ENCODE measurements around the gene RNF44. TPM values are rescaled to one million over a fixed set of nuclear protein-coding genes. Genes with fewer than 3 reads are reported as not detected.
A peak's percentile ranks its signal among the peaks of the same experiment; 100 is the strongest.

Gene RNF44
- total RNA-seq, result 10 to 100 TPM; 58.2 to 67.5 TPM

DNA sequence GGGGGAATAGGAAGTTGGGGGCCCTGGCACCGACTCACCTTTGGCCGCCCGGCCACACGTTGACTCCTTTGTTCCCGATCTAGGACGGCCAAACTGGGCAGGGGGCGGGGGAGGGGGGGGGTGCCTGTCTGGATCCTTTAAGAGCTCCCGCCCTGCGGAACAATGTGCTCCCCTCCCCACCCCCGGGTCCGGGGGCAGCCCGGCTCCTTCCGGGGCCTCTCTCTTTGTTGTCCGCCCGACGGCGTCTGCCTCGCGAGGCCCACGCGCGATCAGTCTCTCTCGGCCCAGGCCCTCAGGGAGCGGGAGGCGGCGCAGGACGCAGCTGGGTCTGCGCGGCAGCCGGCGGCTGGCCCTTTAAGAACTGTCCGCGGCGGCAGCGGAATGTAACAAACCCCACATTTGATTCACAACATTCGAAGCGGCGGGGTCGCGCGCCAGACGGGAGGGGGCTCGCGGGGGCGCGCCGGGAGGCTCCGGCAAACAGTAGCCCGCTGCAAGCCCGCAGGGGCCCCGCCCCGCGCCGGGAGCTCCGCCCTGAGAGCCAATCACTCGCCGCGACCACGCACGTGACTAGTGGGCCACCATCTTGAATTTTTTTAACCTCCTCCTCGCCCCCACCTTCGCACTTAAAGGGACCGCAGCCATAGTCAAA is at the start of gene RNF44:
Gene RNF44, minus strand, starts transcription at position 501 of the 652 bp plus-strand sequence. CDS start 4,930 bp downstream, outside the sequence.
- peak within 1 kb of the TSS; percentile 91 to 99 for H3K9ac ChIP-seq (ENCODE audit: low read depth in 2 of 2, low read length in 2 of 2)
- H3K27me3 ChIP-seq, result no peaks in the 10 kb centered on the region
- peak within 1 kb of the TSS; percentile 81 for H3K4me3 ChIP-seq
- intact Hi-C loops (cut with DNase I), result loop anchor here (10.0 kb wide), 1 partner anchor 122 kb away; the partner anchor contains the start of gene CLTB
- no peaks in the 10 kb centered on the region for H3K9me3 ChIP-seq
- H3K27ac ChIP-seq, result peak within 1 kb of the TSS; percentile 97
- peak; percentile 98 for DNase-seq
- TF ChIP-seq, protein P1, sequence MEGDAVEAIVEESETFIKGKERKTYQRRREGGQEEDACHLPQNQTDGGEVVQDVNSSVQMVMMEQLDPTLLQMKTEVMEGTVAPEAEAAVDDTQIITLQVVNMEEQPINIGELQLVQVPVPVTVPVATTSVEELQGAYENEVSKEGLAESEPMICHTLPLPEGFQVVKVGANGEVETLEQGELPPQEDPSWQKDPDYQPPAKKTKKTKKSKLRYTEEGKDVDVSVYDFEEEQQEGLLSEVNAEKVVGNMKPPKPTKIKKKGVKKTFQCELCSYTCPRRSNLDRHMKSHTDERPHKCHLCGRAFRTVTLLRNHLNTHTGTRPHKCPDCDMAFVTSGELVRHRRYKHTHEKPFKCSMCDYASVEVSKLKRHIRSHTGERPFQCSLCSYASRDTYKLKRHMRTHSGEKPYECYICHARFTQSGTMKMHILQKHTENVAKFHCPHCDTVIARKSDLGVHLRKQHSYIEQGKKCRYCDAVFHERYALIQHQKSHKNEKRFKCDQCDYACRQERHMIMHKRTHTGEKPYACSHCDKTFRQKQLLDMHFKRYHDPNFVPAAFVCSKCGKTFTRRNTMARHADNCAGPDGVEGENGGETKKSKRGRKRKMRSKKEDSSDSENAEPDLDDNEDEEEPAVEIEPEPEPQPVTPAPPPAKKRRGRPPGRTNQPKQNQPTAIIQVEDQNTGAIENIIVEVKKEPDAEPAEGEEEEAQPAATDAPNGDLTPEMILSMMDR (IDR thresholded peaks at IDR 0.05), result no peak
- peaks cover 30% of the 10 kb centered on the region for H3K4me1 ChIP-seq
- H3K36me3 ChIP-seq, result no peaks in the 10 kb centered on the region

DNA sequence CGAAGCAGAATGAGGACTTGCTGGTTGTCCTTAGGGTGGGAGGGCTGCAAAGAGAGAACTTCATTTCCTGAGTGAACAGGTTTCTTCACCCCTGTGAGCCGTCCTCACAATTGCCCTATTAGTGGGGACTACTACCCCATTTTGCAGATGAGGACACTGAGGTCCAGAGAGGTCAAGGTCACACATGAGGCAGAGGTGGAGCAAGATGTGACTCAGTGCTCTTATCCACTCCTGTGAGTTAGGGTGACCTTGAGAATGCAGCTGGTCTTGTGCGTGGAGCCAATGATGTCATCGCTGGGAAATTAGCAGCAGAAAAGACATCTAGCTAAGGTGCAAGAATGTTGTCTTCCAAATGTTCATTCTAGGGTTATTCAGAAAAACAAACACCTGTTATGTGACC is 45.9 kb upstream of the RNF44 start:
- no peak overlapping the region for H3K27ac ChIP-seq
- H3K4me3 ChIP-seq, result no peak overlapping the region
- no peaks in the 10 kb centered on the region for H3K4me1 ChIP-seq
- H3K9ac ChIP-seq (ENCODE audit: low read depth in 2 of 2, low read length in 2 of 2), result no peak overlapping the region
- intact Hi-C loops (cut with DNase I), result no loop called here
- no peak for DNase-seq
- H3K36me3 ChIP-seq, result no peaks in the 10 kb centered on the region
- no peaks in the 10 kb centered on the region for H3K9me3 ChIP-seq
- TF ChIP-seq, protein P1 (IDR thresholded peaks at IDR 0.05), result no peak
- no peaks in the 10 kb centered on the region for H3K27me3 ChIP-seq

DNA sequence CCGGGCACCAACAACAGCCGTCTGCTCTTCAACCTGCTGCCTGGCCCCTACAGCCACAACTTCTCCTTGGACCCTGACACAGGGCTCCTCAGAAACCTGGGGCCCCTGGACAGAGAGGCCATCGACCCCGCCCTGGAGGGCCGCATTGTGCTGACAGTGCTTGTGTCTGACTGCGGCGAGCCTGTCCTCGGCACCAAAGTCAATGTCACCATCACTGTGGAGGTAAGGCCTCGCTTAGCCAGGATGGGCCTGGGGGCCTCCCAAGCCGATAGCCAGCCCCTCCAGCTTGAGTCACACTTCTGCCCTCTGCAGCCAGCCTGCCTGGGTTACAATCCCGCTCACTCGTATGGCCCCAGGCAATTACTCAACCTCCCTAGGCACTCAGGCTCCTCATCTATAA is 44.2 kb upstream of the RNF44 start:
- no peak for DNase-seq

DNA sequence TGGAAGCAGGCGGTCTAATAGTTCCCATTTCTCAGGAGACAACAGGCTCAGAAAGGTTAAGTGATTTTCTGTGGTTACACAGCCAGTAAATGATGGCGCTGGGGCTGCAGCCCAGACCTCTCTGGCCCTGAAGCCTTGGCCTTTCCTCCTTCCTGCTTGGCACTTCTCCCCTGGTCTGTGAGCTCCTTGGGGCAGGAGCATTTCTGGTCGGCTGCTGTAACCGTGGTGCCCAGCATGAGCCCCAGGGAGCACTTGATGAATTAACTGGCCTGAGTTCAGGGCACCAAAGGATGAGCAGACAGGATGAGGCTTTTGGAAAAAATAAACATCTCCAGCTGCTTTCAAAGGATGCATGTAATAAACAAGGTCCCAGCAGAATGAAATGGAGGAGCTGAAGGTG is 42.1 kb upstream of the RNF44 start:
- H3K27me3 ChIP-seq, result no peaks in the 10 kb centered on the region
- H3K4me3 ChIP-seq, result no peak overlapping the region
- DNase-seq, result no peak
- no peak overlapping the region for H3K27ac ChIP-seq
- intact Hi-C loops (cut with DNase I), result no loop called here
- no peaks in the 10 kb centered on the region for H3K4me1 ChIP-seq
- TF ChIP-seq, protein P1 (IDR thresholded peaks at IDR 0.05), result no peak
- H3K9ac ChIP-seq (ENCODE audit: low read depth in 2 of 2, low read length in 2 of 2), result no peak overlapping the region
- no peaks in the 10 kb centered on the region for H3K36me3 ChIP-seq
- H3K9me3 ChIP-seq, result no peaks in the 10 kb centered on the region

More for the DNA sequence above, 44.2 kb upstream of the RNF44 start:
- Histone ChIP-seq H3K9ac (ENCODE audit: low read depth in 2 of 2, low read length in 2 of 2) (no peak overlapping the region), H3K36me3 (no peaks in the 10 kb centered on the region), H3K9me3 (no peaks in the 10 kb centered on the region), H3K27ac (no peak overlapping the region), H3K4me3 (no peak overlapping the region), H3K27me3 (no peaks in the 10 kb centered on the region), H3K4me1 (no peaks in the 10 kb centered on the region)
- intact Hi-C loops (cut with DNase I), result no loop called here
- TF ChIP-seq, protein P1 (IDR thresholded peaks at IDR 0.05), result no peak

DNA sequence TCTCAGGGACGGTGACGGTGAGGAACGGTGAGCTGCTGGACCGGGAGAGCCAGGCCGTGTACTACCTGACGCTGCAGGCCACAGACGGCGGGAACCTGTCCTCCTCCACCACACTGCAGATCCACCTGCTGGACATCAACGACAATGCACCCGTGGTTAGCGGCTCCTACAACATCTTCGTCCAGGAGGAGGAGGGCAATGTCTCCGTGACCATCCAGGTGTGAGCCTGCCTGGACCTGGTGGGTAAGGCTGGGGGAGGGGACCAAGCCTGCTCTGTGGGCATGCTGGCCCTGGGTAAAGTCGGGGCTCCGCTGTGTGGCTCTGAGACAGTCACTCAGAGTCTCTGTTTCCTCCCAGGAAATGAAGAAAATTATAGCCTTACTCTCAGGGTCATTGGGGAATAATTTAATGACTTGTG is 41.2 kb upstream of the RNF44 start:
- H3K27ac ChIP-seq, result no peak overlapping the region
- peak; percentile 74 for DNase-seq
- H3K9me3 ChIP-seq, result no peaks in the 10 kb centered on the region
- H3K27me3 ChIP-seq, result no peaks in the 10 kb centered on the region
- intact Hi-C loops (cut with DNase I), result no loop called here
- no peak overlapping the region for H3K4me3 ChIP-seq
- H3K36me3 ChIP-seq, result no peaks in the 10 kb centered on the region
- H3K9ac ChIP-seq (ENCODE audit: low read depth in 2 of 2, low read length in 2 of 2), result no peak overlapping the region
- H3K4me1 ChIP-seq, result no peaks in the 10 kb centered on the region
- TF ChIP-seq, protein P1 (IDR thresholded peaks at IDR 0.05), result peak; percentile 49
